Keratinocyte (primary cell): ENCODE measurements around the gene MPZ. TPM values are rescaled to one million over a fixed set of nuclear protein-coding genes. Genes with fewer than 3 reads are reported as not detected.

Experiments used
- DNase-seq: peaks from one replicate; pipeline ENCODE4 v3.0.0-alpha.2; 2011; ENCODE audit warnings: low read depth, missing footprints, low spot score
- FAIRE-seq: peaks from 2 replicates; lab custom pipeline; 2011; peaks lifted over from hg19 to GRCh38; lab: Jason Lieb, UNC
- H2AFZ ChIP-seq: 2 replicates; pipeline ENCODE4 v1.6.0; 2012; ENCODE audit warnings: low read length, control low read depth, inconsistent platforms; ENCODE audit not compliant: control insufficient read depth
- H3K27ac ChIP-seq: 2 replicates; pipeline ENCODE4 v1.5.1; 2011; ENCODE audit warnings: low read length; ENCODE audit not compliant: control insufficient read depth, insufficient read depth
- H3K27me3 ChIP-seq: 3 replicates; pipeline ENCODE4 v1.6.0; 2011; ENCODE audit warnings: low read length; ENCODE audit not compliant: control insufficient read depth, insufficient read depth; ENCODE audit errors: extremely low read depth
- H3K36me3 ChIP-seq, 2 experiments: 2 replicates in 1 of 2; 3 replicates in 1 of 2; pipeline ENCODE4 v1.5.1; 2011; ENCODE audit warnings: low read length in 2 of 2, mild to moderate bottlenecking in 1 of 2; ENCODE audit not compliant: control insufficient read depth in 2 of 2, insufficient read depth in 2 of 2; ENCODE audit errors: extremely low read depth in 1 of 2
- H3K4me1 ChIP-seq: 3 replicates; pipeline ENCODE4 v1.5.1; 2011; ENCODE audit warnings: low read length; ENCODE audit not compliant: control insufficient read depth, insufficient read depth; ENCODE audit errors: extremely low read depth
- H3K4me2 ChIP-seq: 3 replicates; pipeline ENCODE4 v1.6.0; 2011; ENCODE audit warnings: low read depth, low read length; ENCODE audit not compliant: control insufficient read depth, insufficient read depth; ENCODE audit errors: extremely low read depth
- H3K4me3 ChIP-seq, 3 experiments: fragments of 200-600 bp in 1 of 3; sonication (generic) in 1 of 3; 2 replicates in 2 of 3; 3 replicates in 1 of 3; pipeline ENCODE4 v1.5.1; 2011 to 2016; ENCODE audit warnings: low read length in 3 of 3, mild to moderate bottlenecking in 3 of 3, control low read depth in 2 of 3, inconsistent platforms in 1 of 3, low read depth in 1 of 3, mixed read lengths in 1 of 3, mixed run types in 1 of 3, moderate library complexity in 1 of 3; ENCODE audit not compliant: control insufficient read depth in 2 of 3, insufficient read depth in 2 of 3; ENCODE audit errors: extremely low read depth in 1 of 3
- H3K79me2 ChIP-seq: 2 replicates; pipeline ENCODE4 v1.6.0; 2012; ENCODE audit warnings: low read length; ENCODE audit not compliant: control insufficient read depth, insufficient read depth
- H3K9ac ChIP-seq: 3 replicates; pipeline ENCODE4 v1.6.0; 2011; ENCODE audit warnings: low read length; ENCODE audit not compliant: control insufficient read depth, insufficient read depth; ENCODE audit errors: extremely low read depth
- H3K9me1 ChIP-seq: 3 replicates; pipeline ENCODE4 v1.6.0; 2011; ENCODE audit warnings: low read length; ENCODE audit not compliant: control insufficient read depth, insufficient read depth; ENCODE audit errors: extremely low read depth
- H3K9me3 ChIP-seq: 2 replicates; pipeline ENCODE4 v1.5.1; 2012; ENCODE audit warnings: low read depth, low read length; ENCODE audit not compliant: control insufficient read depth
- H4K20me1 ChIP-seq: 3 replicates; pipeline ENCODE4 v1.6.0; 2011; ENCODE audit warnings: low read length; ENCODE audit not compliant: control insufficient read depth, insufficient read depth; ENCODE audit errors: extremely low read depth
- CTCF ChIP-seq, 3 experiments: IDR thresholded peaks in 1 of 3; conservative IDR thresholded peaks in 1 of 3; optimal IDR thresholded peaks in 1 of 3; 2 replicates in 2 of 3; 3 replicates in 1 of 3; pipeline versions ENCODE3 to v1.5.1; 2011; ENCODE audit warnings: low read length in 3 of 3, mild to moderate bottlenecking in 3 of 3, moderate library complexity in 2 of 3, control low read depth in 1 of 3, inconsistent platforms in 1 of 3; ENCODE audit not compliant: insufficient read depth in 2 of 3; ENCODE audit errors: extremely low read depth in 1 of 3
- EZH2 ChIP-seq: IDR thresholded peaks from one replicate; pipeline ENCODE4 v1.6.1; 2012; ENCODE audit warnings: inconsistent platforms, mild to moderate bottlenecking, low read length, moderate library complexity
- dilution Hi-C: fragments of 300-500 bp; cut with MboI; formaldehyde crosslinking; loops from one replicate; pipeline ENCODE4 v1.7.0; 2020; ENCODE audit warnings: low sequenced_read_pairs; ENCODE audit not compliant: extremely low pct_ligation_motif_present
- polyA plus RNA-seq, 5 experiments: library from polyadenylated mRNA; depleted of rRNA in 3 of 5; stranded (reverse) in 3 of 5; stranded (forward) in 1 of 5; unstranded in 1 of 5; fragments of >200 nt; gene quantifications; 1 replicate in 1 of 5; 2 replicates in 3 of 5; 3 replicates in 1 of 5; pipeline versions ENCODE4 v1.2.1 to v1.2.3, GENCODE V29; 2011 to 2012; ENCODE audit warnings: missing spikeins in 2 of 5, low read depth in 1 of 5, low replicate concordance in 1 of 5

The MPZ gene
- polyA plus RNA-seq, 1 donor (not counting 4 experiments of a cell fraction or from before 2014, with no cell fraction given) = 0.45 TPM

GRCh38 chr1:161282991-161283390, 26.8 kb downstream of the MPZ start:
- FAIRE-seq (no peak), DNase-seq (no peak)
- Histone ChIP-seq H3K79me2 (no peaks in the 10 kb centered on the region), H3K27me3 (peaks cover 18% of the 10 kb centered on the region), H3K36me3 (no peaks in the 10 kb centered on the region), H3K9me3 (no peaks in the 10 kb centered on the region), H3K4me2 (no peak overlapping the region), H3K9me1 (no peaks in the 10 kb centered on the region), H3K9ac (no peak overlapping the region), H3K27ac (no peak overlapping the region), H3K4me1 (no peaks in the 10 kb centered on the region), H4K20me1 (no peaks in the 10 kb centered on the region), H2AFZ (no peak overlapping the region), H3K4me3 (no peak overlapping the region)
- TF ChIP-seq CTCF (optimal IDR thresholded peaks at IDR 0.05 in 1 of 3, IDR thresholded peaks at IDR 0.05 in 1 of 3, conservative IDR thresholded peaks at IDR 0.05 in 1 of 3; ENCODE audit: extremely low read depth in 1 of 3, insufficient read depth in 2 of 3, low read length in 3 of 3) = no peak
- TF ChIP-seq EZH2 = no peak
- dilution Hi-C loops = no loop called here

- Histone ChIP-seq H4K20me1 (no peaks in the 10 kb centered on the region), H3K9me3 (no peaks in the 10 kb centered on the region), H3K9me1 (no peaks in the 10 kb centered on the region), H3K4me1 (no peaks in the 10 kb centered on the region), H3K79me2 (no peaks in the 10 kb centered on the region), H3K4me3 (no peak overlapping the region), H3K4me2 (no peak overlapping the region), H3K36me3 (no peaks in the 10 kb centered on the region), H3K9ac (no peak overlapping the region), H2AFZ (no peak overlapping the region), H3K27ac (no peak overlapping the region), H3K27me3 (peaks cover 4% of the 10 kb centered on the region)
- dilution Hi-C loops = no loop called here
- DNase-seq (no peak), FAIRE-seq (no peak)
- TF ChIP-seq EZH2 (no peak), CTCF (optimal IDR thresholded peaks at IDR 0.05 in 1 of 3, IDR thresholded peaks at IDR 0.05 in 1 of 3, conservative IDR thresholded peaks at IDR 0.05 in 1 of 3; ENCODE audit: extremely low read depth in 1 of 3, insufficient read depth in 2 of 3, low read length in 3 of 3) (no peak)
These were observed 34.9 kb downstream of the MPZ start for GRCh38 chr1:161274874-161275273.
